ENCODE measurements around the gene ADRA1B.

The ADRA1B gene

GRCh38 chr5:160018945-160019625 lies 102.8 kb downstream of the ADRA1B start:
- in situ Hi-C loops (cut with MboI; ENCODE audit: low pct_unique_long_range_greater_than_20kb, low sequenced_read_pairs, unreplicated experiment): no loop called here
- TF ChIP-seq CTCF (IDR thresholded peaks at IDR 0.05; ENCODE audit: extremely low read depth, insufficient read depth, missing control alignments): no peak
- DNase-seq (ENCODE audit: low spot score): no peak

- no peak for DNase-seq (ENCODE audit: low spot score)
- TF ChIP-seq CTCF (IDR thresholded peaks at IDR 0.05; ENCODE audit: extremely low read depth, insufficient read depth, missing control alignments): no peak
- in situ Hi-C loops (cut with MboI; ENCODE audit: low pct_unique_long_range_greater_than_20kb, low sequenced_read_pairs, unreplicated experiment): loop anchor here (10.0 kb wide), 1 partner anchor 314 kb away; no protein-coding TSS in a partner anchor
Measured at GRCh38 chr5:160020266-160020770, 104.0 kb downstream of the ADRA1B start.

- DNase-seq (ENCODE audit: low spot score): no peak
- no peak for TF ChIP-seq CTCF (IDR thresholded peaks at IDR 0.05; ENCODE audit: extremely low read depth, insufficient read depth, missing control alignments)
- in situ Hi-C loops (cut with MboI; ENCODE audit: low pct_unique_long_range_greater_than_20kb, low sequenced_read_pairs, unreplicated experiment): loop anchor here (10.0 kb wide), 1 partner anchor 314 kb away; no protein-coding TSS in a partner anchor
Measured at GRCh38 chr5:160020964-160021363, 104.7 kb downstream of the ADRA1B start.

GRCh38 chr5:160021831-160022446 lies 105.7 kb downstream of the ADRA1B start:
- in situ Hi-C loops (cut with MboI; ENCODE audit: low pct_unique_long_range_greater_than_20kb, low sequenced_read_pairs, unreplicated experiment): loop anchor here (10.0 kb wide), 1 partner anchor 313 kb away; no protein-coding TSS in a partner anchor
- peak; percentile 61 for DNase-seq (ENCODE audit: low spot score)
- TF ChIP-seq CTCF (IDR thresholded peaks at IDR 0.05; ENCODE audit: extremely low read depth, insufficient read depth, missing control alignments): peak; percentile 68

Measured in GM13977 (cell line).